HUES64 (cell line): ENCODE measurements around the gene PCSK5. TPM values are rescaled to one million over a fixed set of nuclear protein-coding genes. Genes with fewer than 3 reads are reported as not detected.

Source experiments
- H3K27ac ChIP-seq: 2 replicates; pipeline ENCODE4 v1.7.0; 2013; ENCODE audit warnings: low read depth, low read length, inconsistent platforms
- H3K27me3 ChIP-seq: 2 replicates; pipeline ENCODE4 v1.6.1; 2013; ENCODE audit warnings: mild to moderate bottlenecking, low read length; ENCODE audit not compliant: insufficient read depth
- H3K36me3 ChIP-seq: 2 replicates; pipeline ENCODE4 v1.6.1; 2013; ENCODE audit warnings: mild to moderate bottlenecking, low read length; ENCODE audit not compliant: insufficient read depth
- H3K4me1 ChIP-seq: 2 replicates; pipeline ENCODE4 v1.6.1; 2013; ENCODE audit warnings: mild to moderate bottlenecking, low read length, moderate library complexity; ENCODE audit not compliant: insufficient read depth
- H3K4me3 ChIP-seq: 2 replicates; pipeline ENCODE4 v1.5.1; 2013; ENCODE audit warnings: mild to moderate bottlenecking, low read length, moderate library complexity
- H3K9ac ChIP-seq: 2 replicates; pipeline ENCODE4 v1.6.1; 2013; ENCODE audit warnings: mild to moderate bottlenecking, low read depth, low read length
- H3K9me3 ChIP-seq: 2 replicates; pipeline ENCODE4 v1.6.1; 2013; ENCODE audit warnings: low read depth, low read length; ENCODE audit not compliant: insufficient read depth
- WGBS: fragments of 150-250, 120-280 bp; methylation state at CpG from one replicate; pipeline ENCODE4 v1.1.7; 2013; ENCODE audit warnings: missing lambda C conversion rate; 5-methylcytosine and 5-hydroxymethylcytosine counted together
- polyA plus RNA-seq, 2 experiments: library from polyadenylated mRNA; stranded (reverse); fragments of 50-300 nt; gene quantifications; one replicate each; pipeline ENCODE4 v1.2.3, GENCODE V29; 2013

The PCSK5 gene
- polyA plus RNA-seq (2013, experiment 1 of 2) = 4.1 TPM
- polyA plus RNA-seq (2013, experiment 2 of 2) = 4.3 TPM

GRCh38 chr9:75890472-75891276 lies at the start of gene PCSK5:
Gene PCSK5, plus strand, starts transcription at chr9:75890673. Its CDS starts 509 bp downstream, at chr9:75891182.
- WGBS = under 1% methylated on average over 83 of the region's 83 CpGs
- no peak within 1 kb of the TSS for H3K27ac ChIP-seq

GRCh38 chr9:75844321-75844720 lies 46.2 kb upstream of the PCSK5 start:
- no peaks in the 10 kb centered on the region for H3K36me3 ChIP-seq
- WGBS = 93% methylated on average over 2 of the region's 2 CpGs
- no peak overlapping the region for H3K27ac ChIP-seq
- peaks cover 6% of the 10 kb centered on the region; the same call in 1 of the 2 replicates for H3K4me1 ChIP-seq
- H3K27me3 ChIP-seq = no peaks in the 10 kb centered on the region
- no peaks in the 10 kb centered on the region for H3K9me3 ChIP-seq
- H3K4me3 ChIP-seq = no peak overlapping the region
- no peak overlapping the region for H3K9ac ChIP-seq

More at GRCh38 chr9:75890472-75891276, at the start of gene PCSK5:
- H3K9ac ChIP-seq = peak within 1 kb of the TSS; percentile 54
- peak within 1 kb of the TSS; percentile 72 for H3K4me3 ChIP-seq
- H3K36me3 ChIP-seq = no peaks in the 10 kb centered on the region
- peaks cover 27% of the 10 kb centered on the region for H3K4me1 ChIP-seq
- no peaks in the 10 kb centered on the region for H3K9me3 ChIP-seq
- H3K27me3 ChIP-seq = peaks cover 48% of the 10 kb centered on the region

GRCh38 chr9:75845806-75846205 lies 44.7 kb upstream of the PCSK5 start:
- WGBS = 100% methylated on average over 2 of the region's 2 CpGs
- Histone ChIP-seq H3K4me1 (peaks cover 2% of the 10 kb centered on the region; the same call in 1 of the 2 replicates), H3K27me3 (no peaks in the 10 kb centered on the region), H3K36me3 (no peaks in the 10 kb centered on the region), H3K27ac (no peak overlapping the region), H3K4me3 (no peak overlapping the region), H3K9me3 (no peaks in the 10 kb centered on the region), H3K9ac (no peak overlapping the region)

GRCh38 chr9:75847085-75847484 lies 43.4 kb upstream of the PCSK5 start:
- Histone ChIP-seq H3K27me3 (no peaks in the 10 kb centered on the region), H3K9ac (no peak overlapping the region), H3K4me3 (no peak overlapping the region), H3K27ac (no peak overlapping the region), H3K9me3 (no peaks in the 10 kb centered on the region), H3K4me1 (no peaks in the 10 kb centered on the region), H3K36me3 (no peaks in the 10 kb centered on the region)
- WGBS = 100% methylated on average over 1 of the region's 1 CpG

- no peaks in the 10 kb centered on the region for H3K4me1 ChIP-seq
- no peaks in the 10 kb centered on the region for H3K9me3 ChIP-seq
- 86% methylated on average over 9 of the region's 9 CpGs for WGBS
- H3K27ac ChIP-seq = no peak overlapping the region
- H3K9ac ChIP-seq = no peak overlapping the region
- no peak overlapping the region for H3K4me3 ChIP-seq
- no peaks in the 10 kb centered on the region for H3K36me3 ChIP-seq
- H3K27me3 ChIP-seq = no peaks in the 10 kb centered on the region
These were observed 39.8 kb upstream of the PCSK5 start for GRCh38 chr9:75850459-75851200.

- no peak overlapping the region for H3K4me3 ChIP-seq
- H3K36me3 ChIP-seq = no peaks in the 10 kb centered on the region
- H3K27me3 ChIP-seq = no peaks in the 10 kb centered on the region
- no peak overlapping the region for H3K27ac ChIP-seq
- 84% methylated on average over 6 of the region's 6 CpGs for WGBS
- H3K9ac ChIP-seq = no peak overlapping the region
- no peaks in the 10 kb centered on the region for H3K4me1 ChIP-seq
- no peaks in the 10 kb centered on the region for H3K9me3 ChIP-seq
These were observed 38.6 kb upstream of the PCSK5 start for GRCh38 chr9:75851917-75852316.

GRCh38 chr9:75852746-75853145 lies 37.7 kb upstream of the PCSK5 start:
- no peak overlapping the region for H3K9ac ChIP-seq
- WGBS = 93% methylated on average over 4 of the region's 4 CpGs
- no peaks in the 10 kb centered on the region for H3K4me1 ChIP-seq
- no peak overlapping the region for H3K27ac ChIP-seq
- H3K27me3 ChIP-seq = no peaks in the 10 kb centered on the region
- H3K9me3 ChIP-seq = no peaks in the 10 kb centered on the region
- no peak overlapping the region for H3K4me3 ChIP-seq
- H3K36me3 ChIP-seq = no peaks in the 10 kb centered on the region

GRCh38 chr9:75855509-75855908 lies 35.0 kb upstream of the PCSK5 start:
- H3K4me1 ChIP-seq = no peaks in the 10 kb centered on the region
- no peaks in the 10 kb centered on the region for H3K36me3 ChIP-seq
- H3K27ac ChIP-seq = no peak overlapping the region
- no peak overlapping the region for H3K9ac ChIP-seq
- no peaks in the 10 kb centered on the region for H3K9me3 ChIP-seq
- WGBS = 78% methylated on average over 5 of the region's 5 CpGs
- no peaks in the 10 kb centered on the region for H3K27me3 ChIP-seq
- no peak overlapping the region for H3K4me3 ChIP-seq

GRCh38 chr9:75858497-75859092 lies 31.9 kb upstream of the PCSK5 start:
- Histone ChIP-seq H3K4me1 (no peaks in the 10 kb centered on the region), H3K27ac (no peak overlapping the region), H3K27me3 (no peaks in the 10 kb centered on the region), H3K9ac (no peak overlapping the region), H3K4me3 (no peak overlapping the region), H3K36me3 (no peaks in the 10 kb centered on the region), H3K9me3 (no peaks in the 10 kb centered on the region)
- WGBS = 99% methylated on average over 3 of the region's 3 CpGs

GRCh38 chr9:75864266-75864665 lies 26.2 kb upstream of the PCSK5 start:
- Histone ChIP-seq H3K27ac (no peak overlapping the region), H3K36me3 (no peaks in the 10 kb centered on the region), H3K9me3 (no peaks in the 10 kb centered on the region), H3K9ac (no peak overlapping the region), H3K27me3 (no peaks in the 10 kb centered on the region), H3K4me1 (no peaks in the 10 kb centered on the region), H3K4me3 (no peak overlapping the region)
- 96% methylated on average over 4 of the region's 4 CpGs for WGBS

- H3K27ac ChIP-seq = no peak overlapping the region
- H3K27me3 ChIP-seq = no peaks in the 10 kb centered on the region
- H3K36me3 ChIP-seq = no peaks in the 10 kb centered on the region
- H3K9me3 ChIP-seq = no peaks in the 10 kb centered on the region
- no peak overlapping the region for H3K9ac ChIP-seq
- no peaks in the 10 kb centered on the region for H3K4me1 ChIP-seq
- WGBS = 81% methylated on average over 2 of the region's 2 CpGs
- H3K4me3 ChIP-seq = no peak overlapping the region
These were observed 24.1 kb upstream of the PCSK5 start for GRCh38 chr9:75866273-75866871.
